Epithelial cell of esophagus (primary cell): ENCODE results near the gene TEX101.
"Not testable (repeated sequence)": the region's sequence is repeated elsewhere in the genome, so short reads cannot be mapped to it uniquely, and the experiment has no call there.

ENCODE experiments used
- DNase-seq: peaks from one replicate; pipeline ENCODE4 v3.0.0; 2010; ENCODE audit warnings: low read depth
- H3K4me3 ChIP-seq: 2 replicates; pipeline ENCODE4 v1.5.1; 2011; ENCODE audit warnings: mild to moderate bottlenecking, low read length, control low read depth
- TF ChIP-seq, protein P1 (sequence below): IDR thresholded peaks from 2 replicates; pipeline ENCODE4 v1.5.1; 2011; ENCODE audit warnings: low read depth, mild to moderate bottlenecking, low read length, control low read depth, inconsistent platforms; ENCODE audit not compliant: insufficient read depth; ENCODE audit errors: missing control alignments

TEX101 gene

DNA sequence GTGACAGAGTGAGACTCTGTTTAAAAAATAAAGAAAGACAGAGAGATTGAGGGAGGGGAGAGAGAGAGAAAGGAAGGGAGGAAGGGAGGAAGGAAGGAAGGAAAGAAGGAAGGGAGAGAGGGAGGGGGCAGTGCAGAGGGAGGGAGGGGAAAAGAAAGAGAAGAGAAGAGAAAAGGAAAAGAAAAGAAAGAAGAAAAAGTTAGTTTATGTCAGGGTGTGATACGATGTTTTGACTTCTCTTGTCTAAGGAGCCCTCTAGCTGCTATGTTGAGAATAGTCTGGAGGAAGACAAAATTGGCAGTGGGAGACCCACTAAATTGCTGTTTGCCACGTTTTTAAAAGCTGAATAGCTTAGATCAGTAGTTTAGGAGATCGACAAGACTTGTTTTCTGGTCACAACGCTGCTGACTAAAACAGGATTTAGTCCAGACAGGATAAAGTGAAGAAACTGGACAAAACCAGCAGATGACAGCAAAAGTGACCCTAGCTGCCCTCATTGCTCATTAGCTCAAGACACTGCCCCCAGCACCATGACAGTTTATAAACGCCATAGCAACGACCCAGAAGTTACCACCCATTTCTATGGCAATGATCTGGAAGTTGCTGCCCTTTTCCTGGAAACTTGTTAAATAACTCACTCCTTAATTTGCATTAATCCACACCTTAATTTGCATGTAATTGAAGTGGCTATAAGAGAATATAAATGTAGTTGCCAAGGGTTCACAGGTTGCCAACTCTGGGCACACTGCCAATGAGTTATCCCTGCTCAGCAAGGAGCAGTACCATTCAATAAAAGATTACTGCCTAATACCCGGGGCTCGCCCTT, 11.1 kb downstream of the TEX101 start:
- DNase-seq = peak; percentile 45
- no peak overlapping the region for H3K4me3 ChIP-seq
- TF ChIP-seq, protein P1, sequence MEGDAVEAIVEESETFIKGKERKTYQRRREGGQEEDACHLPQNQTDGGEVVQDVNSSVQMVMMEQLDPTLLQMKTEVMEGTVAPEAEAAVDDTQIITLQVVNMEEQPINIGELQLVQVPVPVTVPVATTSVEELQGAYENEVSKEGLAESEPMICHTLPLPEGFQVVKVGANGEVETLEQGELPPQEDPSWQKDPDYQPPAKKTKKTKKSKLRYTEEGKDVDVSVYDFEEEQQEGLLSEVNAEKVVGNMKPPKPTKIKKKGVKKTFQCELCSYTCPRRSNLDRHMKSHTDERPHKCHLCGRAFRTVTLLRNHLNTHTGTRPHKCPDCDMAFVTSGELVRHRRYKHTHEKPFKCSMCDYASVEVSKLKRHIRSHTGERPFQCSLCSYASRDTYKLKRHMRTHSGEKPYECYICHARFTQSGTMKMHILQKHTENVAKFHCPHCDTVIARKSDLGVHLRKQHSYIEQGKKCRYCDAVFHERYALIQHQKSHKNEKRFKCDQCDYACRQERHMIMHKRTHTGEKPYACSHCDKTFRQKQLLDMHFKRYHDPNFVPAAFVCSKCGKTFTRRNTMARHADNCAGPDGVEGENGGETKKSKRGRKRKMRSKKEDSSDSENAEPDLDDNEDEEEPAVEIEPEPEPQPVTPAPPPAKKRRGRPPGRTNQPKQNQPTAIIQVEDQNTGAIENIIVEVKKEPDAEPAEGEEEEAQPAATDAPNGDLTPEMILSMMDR = peak; percentile 74

DNA sequence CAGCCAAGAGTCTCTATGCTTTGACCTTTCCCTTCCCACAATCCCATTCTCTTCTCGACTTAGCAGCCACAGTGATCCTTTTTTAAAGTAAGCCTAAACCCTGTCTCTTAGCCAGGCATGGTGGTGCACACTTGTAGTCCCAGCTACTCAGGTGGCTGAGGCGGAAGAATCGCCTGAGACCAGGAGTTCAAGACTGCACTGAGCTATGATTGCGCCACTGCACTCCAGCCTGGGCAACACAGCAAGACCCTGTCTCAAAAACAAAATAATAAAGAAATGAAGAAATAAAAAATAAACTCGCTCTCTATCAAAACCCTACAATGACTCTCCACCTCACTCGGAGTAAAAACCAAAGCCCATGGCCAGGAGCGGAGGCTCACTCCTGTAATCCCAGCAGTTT, 14.7 kb downstream of the TEX101 start:
- no peak overlapping the region for H3K4me3 ChIP-seq
- TF ChIP-seq, protein P1 = no peak
- no peak for DNase-seq

DNA sequence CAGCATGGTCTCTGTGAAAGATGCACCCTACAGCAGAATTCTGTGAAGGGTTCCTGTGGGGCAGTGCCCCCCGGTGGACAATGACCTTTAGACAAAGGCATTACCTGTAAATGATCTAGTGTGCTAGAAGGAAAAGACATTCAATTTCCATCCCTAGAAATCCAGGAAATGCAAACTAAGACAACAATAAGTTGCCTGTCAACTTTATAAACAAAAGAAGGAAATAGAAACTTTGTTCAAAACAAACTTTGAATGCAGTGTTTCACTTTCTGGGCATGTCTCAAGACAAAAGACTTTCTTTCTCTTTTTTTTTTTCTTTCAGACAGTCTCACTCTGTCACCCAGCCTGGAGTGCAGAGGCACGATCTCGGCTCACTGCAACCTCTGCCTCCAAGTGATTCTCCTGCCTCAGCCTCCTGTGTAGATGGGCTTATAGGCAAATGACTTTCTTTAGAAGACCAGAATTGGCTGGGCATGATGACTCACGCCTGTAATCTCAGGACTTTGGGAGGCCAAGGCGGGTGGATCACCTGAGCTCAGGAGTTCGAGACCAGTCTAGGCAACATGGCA, 15.5 kb downstream of the TEX101 start:
- DNase-seq = peak; percentile 12
- no peak overlapping the region for H3K4me3 ChIP-seq
- TF ChIP-seq, protein P1 = no peak

DNA sequence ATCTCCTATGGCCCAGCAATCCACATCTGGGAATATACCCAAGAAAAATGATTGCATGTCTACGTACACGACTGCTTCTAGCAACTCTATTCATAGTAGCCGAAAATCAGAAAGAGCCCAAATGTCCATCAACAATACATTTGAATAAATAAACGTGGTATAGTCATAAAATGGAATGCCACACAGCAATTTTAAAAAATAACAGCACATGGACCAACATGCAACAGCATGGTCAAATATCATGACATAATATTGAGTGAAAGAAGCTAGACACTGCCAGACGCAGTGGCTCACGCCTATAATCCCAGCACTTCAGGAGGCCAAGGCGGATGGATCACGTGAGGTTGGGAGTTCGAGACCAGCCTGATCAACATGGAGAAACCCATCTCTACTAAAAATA, 16.3 kb downstream of the TEX101 start:
- TF ChIP-seq, protein P1 = no peak
- no peak for DNase-seq
- no peak overlapping the region for H3K4me3 ChIP-seq

DNA sequence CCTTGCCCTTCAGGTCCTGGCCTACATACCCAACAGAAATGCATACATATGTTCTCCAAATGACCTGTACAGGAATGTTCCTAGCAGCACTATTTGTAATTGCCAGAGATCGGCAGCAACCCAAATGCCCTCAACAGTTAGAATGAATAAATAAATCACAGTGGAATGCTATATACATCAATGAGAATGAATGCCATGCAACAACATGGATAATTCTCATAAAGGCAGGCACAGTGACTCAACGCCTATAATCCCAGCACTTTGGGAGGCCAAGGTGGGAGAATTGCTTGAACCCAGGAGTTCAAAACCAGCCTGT, 18.6 kb downstream of the TEX101 start:
- TF ChIP-seq, protein P1 = no peak
- DNase-seq = no peak
- no peak overlapping the region for H3K4me3 ChIP-seq

DNA sequence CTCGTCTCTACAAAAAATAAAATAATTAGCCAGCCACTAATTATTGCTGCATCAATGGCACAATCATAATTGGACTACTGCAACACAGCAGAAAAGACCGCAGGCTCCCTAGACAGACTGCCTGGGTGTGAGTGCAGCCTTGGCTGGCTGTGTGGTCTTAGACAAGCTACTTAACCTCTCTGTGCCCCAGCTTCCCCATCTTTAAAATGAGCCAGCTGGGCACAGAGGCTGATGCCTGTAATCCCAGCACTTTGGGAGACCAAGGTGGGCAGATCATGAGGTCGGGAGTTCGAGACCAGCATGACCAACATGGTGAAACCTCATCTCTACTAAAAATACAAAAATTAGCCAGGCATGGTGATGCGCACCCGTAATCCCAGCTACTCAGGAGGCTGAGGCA, 19.0 kb downstream of the TEX101 start:
- DNase-seq = no peak
- TF ChIP-seq, protein P1 = no peak
- H3K4me3 ChIP-seq = no peak overlapping the region

DNA sequence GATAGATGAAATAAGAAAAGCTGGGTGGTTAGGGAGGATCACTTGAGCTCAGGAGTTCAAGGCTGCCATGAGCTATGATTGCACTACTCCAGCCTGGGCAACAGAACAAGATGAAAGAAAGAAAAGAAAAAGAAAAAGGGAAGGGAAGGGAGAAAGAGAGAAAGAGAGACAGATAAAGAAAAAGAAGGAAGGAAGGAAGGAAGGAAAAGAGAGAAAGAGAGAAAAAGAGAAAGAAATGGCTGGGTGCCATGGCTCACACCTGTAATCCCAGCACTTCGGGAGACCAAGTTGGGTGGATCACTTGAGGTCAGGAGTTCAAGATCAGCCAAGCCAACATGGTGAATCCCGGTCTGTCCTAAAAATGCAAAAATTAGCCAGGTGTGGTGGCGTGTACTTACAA, 21.1 kb downstream of the TEX101 start:
- no peak for DNase-seq
- no peak overlapping the region for H3K4me3 ChIP-seq
- TF ChIP-seq, protein P1 = no peak

DNA sequence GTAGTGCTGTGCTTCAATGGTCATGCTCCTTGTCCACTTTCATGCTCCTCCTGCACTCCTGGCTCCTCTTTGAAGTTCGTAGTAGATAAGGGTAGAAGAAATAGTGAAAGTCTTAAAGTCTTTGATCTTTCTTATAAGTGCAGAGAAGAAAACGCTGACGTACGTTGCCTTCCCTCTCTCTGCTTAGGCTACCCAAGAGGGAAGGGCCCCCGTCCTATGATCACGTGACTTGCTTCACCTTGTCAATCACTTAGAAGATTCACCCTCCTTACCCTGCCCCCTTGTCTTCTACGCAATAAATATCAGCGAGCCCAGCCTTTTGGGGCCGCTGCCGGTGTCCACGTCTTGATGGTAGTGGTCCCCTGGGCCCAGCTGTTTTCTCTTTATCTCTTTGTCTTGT, 22.6 kb downstream of the TEX101 start:
- not testable (repeated sequence) for H3K4me3 ChIP-seq

More for the DNA sequence above, 22.6 kb downstream of the TEX101 start:
- not testable (repeated sequence) for DNase-seq
